Measurements from ENCODE around the gene TXNDC11. TPM values are rescaled to one million over a fixed set of nuclear protein-coding genes. Genes with fewer than 3 reads are reported as not detected.

TXNDC11 gene
- total and polyA plus RNA-seq, 2 experiments from 2014 or later = 6.8 to 12.0 TPM

GRCh38 chr16:11649276-11649675 is 93.4 kb downstream of the TXNDC11 start:
- no peaks in the 10 kb centered on the region for H3K4me1 ChIP-seq (ENCODE audit: insufficient read depth)
- no peaks in the 10 kb centered on the region for H3K9me2 ChIP-seq (ENCODE audit: insufficient read depth)
- Mint-ChIP-seq H3K4me3 (no peak overlapping the region), H3K36me3 (ENCODE audit: low read depth) (no peaks in the 10 kb centered on the region), H3K27ac (no peak overlapping the region), H3K4me1 (no peaks in the 10 kb centered on the region), H3K9me3 (no peaks in the 10 kb centered on the region), H3K27me3 (ENCODE audit: insufficient read depth, low read depth, poor library complexity) (peaks cover 11% of the 10 kb centered on the region)
- no peaks in the 10 kb centered on the region for H3K27me3 ChIP-seq (ENCODE audit: insufficient read depth)
- no peak overlapping the region for H3K4me2 ChIP-seq
- no peaks in the 10 kb centered on the region for H3K79me2 ChIP-seq (replicated peaks; ENCODE audit: insufficient read depth)
- H3K27ac ChIP-seq (ENCODE audit: low read depth) = no peak overlapping the region
- no peak for DNase-seq (ENCODE audit: low spot score)
- H3F3A ChIP-seq (replicated peaks; ENCODE audit: low read depth) = no peaks in the 10 kb centered on the region
- H3K4me3 ChIP-seq = no peak overlapping the region
- TF ChIP-seq EZH2 (IDR thresholded peaks at IDR 0.05; ENCODE audit: low read depth, unreplicated experiment) (no peak), ZNF114 (CRISPR knock-in tag; IDR thresholded peaks at IDR 0.05) (no peak), CREB1 (CRISPR knock-in tag; IDR thresholded peaks at IDR 0.05; ENCODE audit: low read depth) (no peak), REST (IDR thresholded peaks at IDR 0.05; ENCODE audit: unreplicated experiment) (no peak), JUNB (IDR thresholded peaks at IDR 0.05; ENCODE audit: unreplicated experiment) (no peak), ZNF331 (CRISPR knock-in tag; IDR thresholded peaks at IDR 0.05; ENCODE audit: low read depth) (no peak), EZH2phosphoT487 (IDR thresholded peaks at IDR 0.05; ENCODE audit: unreplicated experiment) (no peak), STAT1 (IDR thresholded peaks at IDR 0.05; ENCODE audit: unreplicated experiment) (no peak), POLR2AphosphoS5 (IDR thresholded peaks at IDR 0.05; ENCODE audit: low read depth) (no peak), CTCF (conservative IDR thresholded peaks at IDR 0.05; ENCODE audit: low read depth in 2 of 2) (no peak), ETS1 (IDR thresholded peaks at IDR 0.05) (no peak), ZNF462 (CRISPR knock-in tag; IDR thresholded peaks at IDR 0.05) (no peak), NANOG (IDR thresholded peaks at IDR 0.05; ENCODE audit: borderline replicate concordance) (no peak)
- no peak for ATAC-seq
- H3K36me3 ChIP-seq (ENCODE audit: insufficient read depth) = no peaks in the 10 kb centered on the region
- no peaks in the 10 kb centered on the region; the same call in 1 of the 2 replicates for H4K20me1 ChIP-seq (replicated peaks; ENCODE audit: insufficient read depth)
- no peak overlapping the region for H2AFZ ChIP-seq
